ENCODE data around the gene ACSM3. TPM values are rescaled to one million over a fixed set of nuclear protein-coding genes. Genes with fewer than 3 reads are reported as not detected.
A peak's percentile ranks its signal among the peaks of the same experiment; 100 is the strongest.

The ACSM3 gene
- total and polyA plus RNA-seq, 9 of the 15 experiments (the other 6 are each of a cell fraction or from before 2014, with no cell fraction given) = 112 to 420 (median 182) TPM

DNA sequence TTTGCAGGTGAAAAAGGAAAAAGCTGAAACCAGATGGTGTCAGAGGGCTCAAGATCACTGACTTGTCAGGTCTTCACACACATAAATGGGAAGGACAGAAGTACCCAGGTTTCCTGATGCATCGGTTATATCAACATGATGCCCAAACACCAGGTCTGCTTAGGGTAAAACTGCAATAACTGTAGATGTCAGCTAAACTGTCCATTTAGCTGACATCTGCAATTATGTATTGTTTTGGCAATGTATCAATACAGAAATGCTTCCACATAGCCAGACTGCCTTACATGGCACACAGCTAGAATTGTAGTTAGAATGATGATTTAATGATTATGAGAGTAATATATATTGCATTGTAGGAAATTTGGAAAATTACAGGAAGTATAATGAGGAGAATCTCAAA, 5.0 kb downstream of the ACSM3 start:
- POLR2A ChIA-PET = interaction anchor here (1.5 kb wide), 1 partner anchor 23 kb away, joined by 3 read pairs; no protein-coding TSS in a partner anchor
- BruUV-seq (replicated peaks) = no TSS peak
- DNase-seq (ENCODE audit: extremely low read depth in 1 of 4, low spot score in 3 of 4) = no peak

More for the DNA sequence above, 5.0 kb downstream of the ACSM3 start:
- peaks cover 27% of the 10 kb centered on the region; the same call in 2 of the 3 replicates for H3K36me3 ChIP-seq (ENCODE audit: control insufficient read depth, insufficient read depth, low read length)
- in situ Hi-C loops (cut with MboI) (no loop called here), intact Hi-C loops (cut with micrococcal nuclease) (no loop called here)
- ATAC-seq (no peak), FAIRE-seq (no peak)
- H3K9ac ChIP-seq (ENCODE audit: insufficient read depth in 1 of 2, low read depth in 2 of 2, low read length in 2 of 2) = no peak overlapping the region
- TF ChIP-seq MAFF (IDR thresholded peaks at IDR 0.05; ENCODE audit: low read length) (peak; percentile 35; the same call in 1 of the 2 replicates), ZNF316 (IDR thresholded peaks at IDR 0.05) (peak; percentile 57), E2F4 (CRISPR knock-in tag; IDR thresholded peaks at IDR 0.05; ENCODE audit: low read depth) (no peak), ZBTB17 (CRISPR knock-in tag; IDR thresholded peaks at IDR 0.05) (no peak), RBM34 (IDR thresholded peaks at IDR 0.05; ENCODE audit: borderline replicate concordance, insufficient read depth, low read length) (no peak), SMARCB1 (IDR thresholded peaks at IDR 0.05; ENCODE audit: insufficient read length, low read depth) (no peak), PHTF2 (CRISPR knock-in tag; IDR thresholded peaks at IDR 0.05) (no peak), C11orf30 (IDR thresholded peaks at IDR 0.05; ENCODE audit: low read depth) (peak; percentile 23; the same call in 1 of the 2 replicates), ATF1 (CRISPR knock-in tag; IDR thresholded peaks at IDR 0.05) (no peak), ATF1 (tag; IDR thresholded peaks at IDR 0.05) (no peak), ZNF23 (CRISPR knock-in tag; IDR thresholded peaks at IDR 0.05) (no peak)
- TF ChIP-seq, protein P1, sequence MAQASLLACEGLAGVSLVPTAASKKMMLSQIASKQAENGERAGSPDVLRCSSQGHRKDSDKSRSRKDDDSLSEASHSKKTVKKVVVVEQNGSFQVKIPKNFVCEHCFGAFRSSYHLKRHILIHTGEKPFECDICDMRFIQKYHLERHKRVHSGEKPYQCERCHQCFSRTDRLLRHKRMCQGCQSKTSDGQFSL (CRISPR knock-in tag; IDR thresholded peaks at IDR 0.05) = no peak
- TF ChIP-seq, protein P1 (tag; IDR thresholded peaks at IDR 0.05) = no peak
- TF ChIP-seq, protein P2, sequence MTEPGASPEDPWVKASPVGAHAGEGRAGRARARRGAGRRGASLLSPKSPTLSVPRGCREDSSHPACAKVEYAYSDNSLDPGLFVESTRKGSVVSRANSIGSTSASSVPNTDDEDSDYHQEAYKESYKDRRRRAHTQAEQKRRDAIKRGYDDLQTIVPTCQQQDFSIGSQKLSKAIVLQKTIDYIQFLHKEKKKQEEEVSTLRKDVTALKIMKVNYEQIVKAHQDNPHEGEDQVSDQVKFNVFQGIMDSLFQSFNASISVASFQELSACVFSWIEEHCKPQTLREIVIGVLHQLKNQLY (CRISPR knock-in tag; conservative IDR thresholded peaks at IDR 0.05) = 0 out of 4 replicates have a peak, but pooled peaks of 1 of the 2 experiments have one; percentile 34
- TF ChIP-seq, protein P3, sequence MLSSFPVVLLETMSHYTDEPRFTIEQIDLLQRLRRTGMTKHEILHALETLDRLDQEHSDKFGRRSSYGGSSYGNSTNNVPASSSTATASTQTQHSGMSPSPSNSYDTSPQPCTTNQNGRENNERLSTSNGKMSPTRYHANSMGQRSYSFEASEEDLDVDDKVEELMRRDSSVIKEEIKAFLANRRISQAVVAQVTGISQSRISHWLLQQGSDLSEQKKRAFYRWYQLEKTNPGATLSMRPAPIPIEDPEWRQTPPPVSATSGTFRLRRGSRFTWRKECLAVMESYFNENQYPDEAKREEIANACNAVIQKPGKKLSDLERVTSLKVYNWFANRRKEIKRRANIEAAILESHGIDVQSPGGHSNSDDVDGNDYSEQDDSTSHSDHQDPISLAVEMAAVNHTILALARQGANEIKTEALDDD (IDR thresholded peaks at IDR 0.05) = no peak
- no peak overlapping the region for H3K27ac ChIP-seq (ENCODE audit: extremely low read depth, low read depth, low read length)
- CTCF ChIA-PET (ENCODE audit: low intra/inter-chr PET ratio) = no interaction called here
- WGBS (ENCODE audit: insufficient coverage, low coverage, missing lambda C conversion rate) = 94% methylated on average over 1 of the region's 1 CpG
- no peak overlapping the region for H3K4me2 ChIP-seq (ENCODE audit: insufficient read depth, low read length)
- peaks cover 64% of the 10 kb centered on the region for H3K79me2 ChIP-seq (ENCODE audit: control insufficient read depth, insufficient read depth, low read length)
- peaks cover 4 to 20% of the 10 kb centered on the region in 2 experiments; a peak in 1 of 5 replicates for H3K4me1 ChIP-seq (replicated peaks in 1 of 2; ENCODE audit: control insufficient read depth in 2 of 2, insufficient read depth in 2 of 2, low read length in 2 of 2)
- no peaks in the 10 kb centered on the region for H4K20me1 ChIP-seq (replicated peaks; ENCODE audit: control insufficient read depth, insufficient read depth, low read length)
- H3K27me3 ChIP-seq (ENCODE audit: control insufficient read depth in 2 of 2, insufficient read depth in 2 of 2, low read length in 2 of 2) = no peaks in the 10 kb centered on the region
- no peak overlapping the region for H2AFZ ChIP-seq (ENCODE audit: low read depth, low read length)
- H3K4me3 ChIP-seq = no peak overlapping the region
- no peaks in the 10 kb centered on the region for H3K9me1 ChIP-seq (ENCODE audit: control insufficient read depth, insufficient read depth, low read length)
- no peaks in the 10 kb centered on the region for H3K9me3 ChIP-seq (replicated peaks; ENCODE audit: control insufficient read depth, insufficient read depth, low read depth, low read length)

Data from K562 (cell line).